ENCODE measurements around the gene NELL1. TPM values are rescaled to one million over a fixed set of nuclear protein-coding genes. Genes with fewer than 3 reads are reported as not detected.

NELL1 gene
- total RNA-seq, 1 experiment from 2014 or later, result not detected

Other genes starting within 250 kb of the NELL1 start
- not detected in 2 replicates for gene SLC6A5, start 70.0 kb upstream of the NELL1 start, total RNA-seq (2014; rRNA removed; shearing (Covaris generic); ENCODE audit: low replicate concordance)